Kidney glomerular epithelial cell (primary cell): ENCODE data around the gene LINC00237.

Experiments
- DNase-seq: peaks from one replicate; lab custom pipeline; 2025; lab: John Stamatoyannopoulos, UW

The LINC00237 gene

DNA sequence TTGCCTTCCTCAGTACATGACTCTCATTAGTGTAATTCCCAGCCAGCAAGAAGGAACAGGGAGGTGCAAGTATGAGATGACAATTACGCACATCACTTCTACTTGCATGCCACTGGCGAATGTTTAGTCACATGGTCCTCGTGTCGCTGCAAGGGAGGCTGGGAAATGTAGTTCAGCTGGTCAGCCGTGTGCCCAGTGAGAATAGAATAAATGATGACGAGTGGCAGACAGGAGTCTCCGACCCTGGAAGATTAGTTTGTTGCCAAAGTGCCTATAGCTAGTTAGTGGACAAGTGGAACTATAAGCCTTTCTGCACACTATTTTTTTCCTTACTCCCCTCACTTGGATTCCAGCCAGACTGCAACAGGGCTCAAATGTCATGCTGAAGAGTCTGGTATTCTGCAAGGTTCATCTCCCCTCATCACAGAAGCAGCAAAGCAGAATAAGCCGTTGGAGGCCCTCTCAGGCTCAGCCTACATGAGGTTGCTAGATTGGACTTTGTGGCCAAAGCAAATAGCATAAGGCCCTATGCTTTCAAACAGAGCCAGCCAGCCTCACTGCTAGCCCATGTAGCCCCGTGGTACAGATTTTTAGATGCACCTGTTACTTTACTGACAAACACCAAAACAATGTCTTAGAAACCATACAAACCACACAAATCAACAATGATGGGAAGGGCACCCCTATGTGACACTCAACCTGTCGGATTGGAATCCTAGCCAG is 9.7 kb downstream of the LINC00237 start:
- no peak for DNase-seq

DNA sequence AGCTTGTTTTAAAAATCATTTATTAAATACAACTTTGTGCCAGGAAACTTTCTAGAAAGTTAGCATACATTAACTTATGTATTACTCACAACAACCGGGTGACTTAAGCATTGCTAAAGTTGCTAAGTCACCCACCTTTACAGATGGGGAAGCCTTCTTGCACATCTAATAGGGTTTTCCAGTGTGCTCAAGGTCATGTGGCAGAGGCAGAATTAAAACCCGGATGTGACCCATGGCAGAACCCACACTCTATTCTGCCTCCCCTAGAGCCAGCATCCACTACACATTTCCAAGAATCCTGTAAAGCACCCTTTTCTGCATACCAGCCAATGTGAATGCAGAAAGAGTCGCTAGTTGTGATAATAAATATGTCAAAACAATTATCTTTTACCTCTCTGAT is 13.4 kb downstream of the LINC00237 start:
- no peak for DNase-seq

DNA sequence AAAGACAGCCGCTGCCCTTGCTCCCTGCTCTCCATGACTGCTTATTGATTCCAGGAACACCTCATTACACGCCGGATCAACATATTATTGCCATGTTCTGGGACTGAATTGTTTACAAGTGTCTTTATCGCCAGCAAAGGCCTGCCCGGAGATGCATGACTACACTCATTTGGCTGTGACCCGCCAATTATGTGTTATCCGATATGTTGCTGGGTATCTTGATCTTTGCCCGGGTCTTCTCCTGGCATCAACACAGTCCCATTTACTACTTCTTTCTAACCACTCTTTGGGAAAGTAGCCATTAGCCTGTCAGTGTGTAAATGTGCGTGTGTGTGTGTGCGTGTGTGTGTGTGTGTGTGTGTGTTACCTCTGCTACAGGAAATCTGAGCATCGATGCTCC is 15.4 kb downstream of the LINC00237 start:
- no peak for DNase-seq

DNA sequence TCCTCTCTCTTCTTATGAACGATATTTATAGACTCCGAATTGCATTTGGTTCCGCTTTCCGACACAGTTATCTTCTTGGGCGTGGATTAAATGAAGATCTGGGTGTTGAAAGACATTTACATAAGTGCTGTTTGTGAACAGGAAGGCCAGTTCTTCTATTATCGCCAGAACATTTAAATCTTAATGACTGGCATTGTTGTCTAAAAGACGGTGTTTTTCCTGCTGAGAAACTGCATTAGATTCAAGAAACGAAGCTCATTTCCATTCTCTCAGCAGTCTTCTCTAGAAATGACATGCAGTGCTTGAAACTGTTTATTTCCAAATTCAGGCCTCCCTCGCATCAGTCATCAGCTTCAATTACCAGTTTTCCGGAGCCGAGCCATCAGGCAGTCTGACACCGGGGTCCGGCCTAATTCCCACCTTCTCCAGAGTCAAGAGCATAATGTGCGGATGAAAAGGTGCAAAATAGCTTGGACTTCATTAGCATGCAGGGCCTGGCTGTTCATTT is 16.0 kb downstream of the LINC00237 start:
- no peak for DNase-seq

DNA sequence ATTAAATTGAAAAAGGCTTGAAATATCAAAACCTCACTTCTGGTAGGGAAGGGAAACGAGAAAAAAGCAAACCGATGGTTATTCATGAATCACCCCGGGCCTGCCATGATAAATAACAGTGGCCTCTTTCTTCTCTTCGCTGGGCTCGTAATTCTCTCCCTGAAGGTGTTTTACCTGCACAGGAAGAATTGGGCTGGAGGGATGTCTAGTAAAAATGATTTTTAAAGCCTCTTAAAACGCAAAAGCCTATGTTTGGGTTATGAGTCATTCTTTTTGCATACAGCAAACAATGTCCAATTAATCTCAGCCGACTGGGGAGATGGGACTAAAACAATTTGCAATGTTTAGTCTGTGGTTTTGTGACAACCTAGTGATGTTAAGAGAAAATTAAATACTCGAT is 16.8 kb downstream of the LINC00237 start:
- no peak for DNase-seq

DNA sequence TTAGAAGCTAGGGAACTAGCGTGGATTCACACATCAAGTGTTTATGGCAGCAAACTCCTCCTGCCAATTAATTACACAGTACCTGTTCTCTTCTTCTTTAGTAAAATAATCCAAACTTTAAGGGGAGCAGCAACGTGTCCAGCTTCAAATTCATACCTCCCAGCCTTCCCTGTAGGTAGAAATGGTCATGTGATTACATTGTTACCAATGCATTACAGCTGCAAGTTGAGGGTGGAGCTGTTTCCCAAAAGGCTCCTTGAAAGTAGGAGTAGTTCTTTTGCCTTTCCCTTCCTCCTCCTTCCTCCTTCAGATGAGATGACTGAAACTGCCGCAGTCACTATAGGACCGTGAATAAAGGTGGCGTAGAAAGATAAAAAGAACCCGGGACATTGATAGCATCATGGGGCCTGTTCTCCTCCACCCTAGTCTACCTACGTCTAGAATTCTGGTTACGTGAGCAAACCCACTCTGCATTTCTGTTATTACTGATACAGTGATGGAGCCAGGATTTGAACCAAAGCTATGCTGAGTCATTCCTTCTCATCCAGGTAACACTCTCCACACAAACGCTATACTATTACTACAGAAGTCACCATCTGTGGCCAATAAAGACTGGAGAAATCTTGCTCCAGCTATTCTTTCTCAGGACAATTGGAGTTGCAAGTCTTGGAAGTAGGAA is 18.2 kb downstream of the LINC00237 start:
- DNase-seq: no peak

DNA sequence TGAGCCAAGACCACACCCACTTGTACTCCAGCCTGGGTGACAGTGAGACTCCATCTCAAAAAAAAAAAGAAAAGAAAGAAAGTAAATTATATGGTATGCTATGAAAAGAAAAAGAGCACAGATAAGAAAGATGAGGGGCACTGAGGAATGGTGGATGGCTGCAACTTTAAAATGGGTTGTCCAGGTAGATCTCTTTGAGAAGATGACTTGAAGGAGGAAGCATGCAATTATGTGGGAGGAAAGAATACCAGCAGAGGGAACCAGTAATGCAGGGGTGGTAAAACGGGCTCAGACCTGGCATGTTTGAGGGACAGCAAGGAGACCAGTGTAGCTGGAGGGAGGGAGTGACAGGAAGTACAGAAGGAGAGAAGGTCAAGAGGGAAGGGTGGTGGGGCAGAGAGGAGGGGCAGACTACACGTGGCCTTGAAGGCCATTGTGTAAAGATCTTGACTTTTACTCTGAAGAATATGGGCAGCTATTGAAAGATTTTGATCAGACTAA is 22.3 kb downstream of the LINC00237 start:
- no peak for DNase-seq

DNA sequence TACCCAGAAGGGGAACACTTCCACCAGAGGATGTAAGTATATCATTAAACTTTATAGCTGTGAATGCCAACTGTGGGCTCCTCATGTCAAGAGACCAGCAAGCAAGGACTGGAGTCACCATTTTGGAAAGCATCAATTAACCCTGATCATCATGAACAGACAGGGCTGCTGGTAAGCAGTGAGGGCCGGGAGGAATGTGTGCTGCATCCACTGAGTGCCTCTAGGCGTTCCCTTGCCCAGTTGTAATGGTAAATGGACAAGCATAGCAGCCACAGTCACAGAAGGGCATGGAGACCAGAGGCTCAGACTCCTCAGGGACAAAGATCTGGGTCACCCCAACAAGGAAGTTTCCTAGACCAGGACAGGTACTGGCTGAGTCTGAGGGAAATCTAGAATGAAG is 23.6 kb downstream of the LINC00237 start:
- no peak for DNase-seq

DNA sequence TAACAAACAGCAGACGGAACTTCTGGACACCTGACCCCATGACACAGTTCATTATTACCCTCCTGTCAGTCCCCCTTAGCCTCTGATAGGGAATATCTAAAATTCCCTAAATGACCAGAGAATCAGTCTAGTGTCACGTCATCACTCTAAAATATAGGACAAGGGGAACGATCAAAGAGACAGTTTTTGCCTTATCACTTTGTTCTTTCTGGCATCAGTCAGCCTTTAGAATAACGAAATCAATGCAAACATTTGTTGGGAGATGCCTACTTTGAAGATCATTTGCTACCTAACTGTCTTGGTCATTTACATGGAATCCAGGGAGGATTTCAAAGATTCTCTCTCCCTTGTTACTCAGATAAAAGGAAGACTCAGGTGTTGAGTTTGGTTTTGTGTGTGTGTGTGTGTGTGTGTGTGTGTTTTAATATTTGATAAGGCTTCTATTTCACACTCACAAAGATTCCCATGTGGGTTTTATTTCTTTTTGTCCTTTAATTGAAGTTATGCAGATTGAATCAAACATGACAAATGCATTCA is 28.3 kb downstream of the LINC00237 start:
- DNase-seq: no peak

DNA sequence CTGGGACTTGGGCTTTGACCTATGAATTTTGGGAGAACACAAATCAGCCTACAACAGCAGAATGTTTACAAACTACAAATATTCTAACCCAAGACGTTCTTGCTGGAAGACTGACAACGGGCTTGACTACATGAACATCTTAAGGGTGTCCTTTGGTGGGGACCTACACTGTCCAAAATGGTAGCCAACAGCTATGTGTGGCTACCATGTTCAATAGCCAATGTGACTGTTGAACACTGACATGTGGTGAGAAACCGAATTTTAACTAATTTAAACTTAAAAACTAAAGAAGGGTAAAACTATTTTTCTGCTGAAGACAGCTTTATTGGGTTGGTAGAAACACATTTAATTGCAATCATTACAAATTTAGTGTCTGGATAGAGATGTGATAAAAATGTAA is 30.1 kb downstream of the LINC00237 start:
- DNase-seq: no peak

DNA sequence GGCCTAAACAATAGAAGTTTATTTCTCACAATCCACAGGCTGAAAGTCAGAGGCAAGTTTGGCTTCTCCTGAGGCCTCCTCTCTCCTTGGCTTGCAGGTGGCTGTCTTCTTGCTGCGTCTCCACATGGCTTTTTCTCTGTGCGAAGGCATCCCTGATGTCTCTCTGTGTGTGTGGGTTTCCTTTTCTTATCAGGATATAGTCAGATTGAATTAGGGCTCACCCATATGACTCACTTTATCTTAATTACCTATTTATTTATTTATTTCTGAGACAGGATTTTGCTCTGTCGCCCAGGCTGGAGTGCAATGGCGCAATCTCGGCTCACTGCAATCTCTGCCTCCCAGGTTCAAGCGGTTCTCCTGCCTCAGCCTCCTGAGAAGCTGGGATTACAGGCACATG is 30.7 kb downstream of the LINC00237 start:
- DNase-seq: no peak

DNA sequence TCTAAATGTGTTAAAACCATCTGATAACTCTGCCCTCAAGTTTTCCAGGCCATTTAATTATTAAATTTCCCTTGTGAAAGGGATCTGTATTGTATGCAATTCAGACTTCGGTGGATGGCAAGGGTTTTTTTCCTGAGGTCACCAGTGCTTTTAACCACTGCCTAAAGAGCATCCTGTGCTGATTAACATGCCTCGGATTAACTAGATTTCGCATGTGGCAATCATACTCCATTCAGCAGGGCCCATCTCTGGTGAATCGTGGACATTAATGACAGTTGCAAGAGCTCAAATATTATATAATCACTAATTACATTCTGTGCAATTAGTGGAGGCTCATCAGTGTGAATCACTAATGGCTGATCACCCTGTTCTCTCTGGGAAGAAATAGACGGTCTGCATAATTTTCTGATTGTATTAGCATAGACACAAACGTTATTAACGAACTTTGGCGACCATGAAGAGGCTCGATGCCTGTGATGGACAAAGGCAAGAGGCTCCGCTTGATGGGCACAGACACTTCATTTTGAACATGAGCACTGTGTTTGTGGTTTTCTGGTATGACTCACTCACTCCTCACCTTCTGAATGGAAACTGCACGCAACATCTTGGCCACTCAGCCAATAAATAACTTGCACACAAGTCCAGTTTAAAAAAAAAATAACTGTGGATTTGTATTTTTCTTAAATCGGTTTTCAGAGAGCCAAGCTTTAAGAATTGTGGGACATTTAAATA is 31.4 kb downstream of the LINC00237 start:
- DNase-seq: no peak

DNA sequence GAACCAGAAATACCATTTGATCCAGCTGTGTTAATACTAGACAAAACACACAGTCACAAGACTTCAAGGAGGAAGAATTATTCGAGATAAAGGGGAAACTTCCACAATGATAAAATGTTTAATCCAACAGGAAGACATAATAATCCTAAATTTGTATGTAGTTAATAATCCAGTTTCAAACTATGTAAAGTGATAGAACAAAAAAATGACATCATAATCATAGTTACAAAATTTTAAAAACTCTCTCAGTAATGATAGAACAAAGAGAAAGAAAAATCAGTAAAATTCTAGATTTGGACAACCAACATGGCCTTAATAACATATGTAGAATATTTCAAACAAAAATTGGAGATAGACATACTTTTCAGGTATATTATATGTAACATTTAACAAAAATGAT is 38.9 kb downstream of the LINC00237 start:
- no peak for DNase-seq

DNA sequence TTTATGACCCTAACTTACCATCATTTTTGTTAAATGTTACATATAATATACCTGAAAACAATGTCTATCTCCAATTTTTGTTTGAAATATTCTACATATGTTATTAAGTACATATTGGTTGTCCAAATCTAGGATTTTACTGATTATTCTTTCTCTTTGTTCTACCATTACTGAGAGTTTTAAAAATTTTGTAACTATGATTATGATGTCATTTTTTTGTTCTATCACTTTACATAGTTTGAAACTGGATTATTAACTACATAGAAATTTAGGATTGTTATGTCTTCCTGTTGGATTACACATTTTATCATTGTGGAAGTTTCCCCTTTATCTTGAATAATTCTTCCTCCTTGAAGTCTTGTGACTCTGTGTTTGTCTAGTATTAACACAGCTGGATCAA is 41.2 kb downstream of the LINC00237 start:
- DNase-seq: no peak

DNA sequence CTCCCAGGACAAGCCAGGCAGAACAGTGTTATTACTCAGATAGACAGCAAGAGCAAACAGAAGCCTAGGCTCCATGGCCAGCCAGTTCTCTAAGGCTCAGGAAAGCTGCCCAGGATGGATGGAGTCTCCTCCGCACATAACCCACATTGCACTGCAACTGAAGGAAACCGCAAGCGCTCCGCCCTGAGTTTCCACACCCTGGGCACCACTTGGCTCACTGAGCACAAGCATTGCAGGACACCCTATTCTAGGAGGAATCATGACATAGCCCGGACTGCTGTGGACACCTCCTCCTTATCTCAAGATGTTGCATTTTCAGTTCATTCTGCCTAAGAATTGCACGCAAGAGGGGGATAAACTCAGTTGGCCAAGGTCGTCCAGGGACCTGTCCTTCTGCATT is 42.9 kb downstream of the LINC00237 start:
- DNase-seq: no peak

DNA sequence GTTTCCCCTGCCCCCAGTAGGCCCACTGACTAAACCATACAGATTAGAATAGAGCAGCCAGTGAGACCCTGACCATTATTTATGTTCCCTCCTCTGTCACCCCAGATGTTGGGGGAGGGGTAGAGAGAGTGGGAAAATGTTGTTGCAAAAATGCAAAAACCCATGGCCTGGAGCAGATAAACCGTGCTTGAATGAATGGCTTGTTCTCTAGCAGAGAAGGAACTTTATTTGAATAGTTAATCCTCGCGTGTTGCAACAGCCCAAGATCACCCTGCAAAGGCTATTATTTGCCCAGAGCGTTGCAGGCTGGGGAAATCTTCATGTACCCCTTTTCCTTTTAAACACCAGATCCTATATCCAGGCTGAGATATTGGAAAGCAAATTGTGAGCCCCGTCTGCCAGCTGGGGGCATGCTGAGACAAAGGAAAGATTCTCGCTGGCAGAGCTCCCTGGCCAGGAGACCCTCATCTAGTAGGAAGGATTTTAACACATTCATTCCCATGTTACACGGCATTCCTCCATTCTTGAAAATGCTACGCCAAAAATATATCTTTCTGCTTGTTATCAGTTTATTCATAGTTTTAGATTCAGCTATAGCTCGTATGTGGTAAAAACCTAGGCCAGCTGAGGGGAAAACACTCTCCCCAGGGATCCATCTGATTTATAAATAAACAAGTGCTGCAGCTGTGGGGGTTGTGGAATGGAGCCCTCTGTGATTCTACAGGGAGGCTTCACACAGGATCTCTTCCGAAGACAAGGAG is 53.0 kb downstream of the LINC00237 start:
- DNase-seq: no peak

DNA sequence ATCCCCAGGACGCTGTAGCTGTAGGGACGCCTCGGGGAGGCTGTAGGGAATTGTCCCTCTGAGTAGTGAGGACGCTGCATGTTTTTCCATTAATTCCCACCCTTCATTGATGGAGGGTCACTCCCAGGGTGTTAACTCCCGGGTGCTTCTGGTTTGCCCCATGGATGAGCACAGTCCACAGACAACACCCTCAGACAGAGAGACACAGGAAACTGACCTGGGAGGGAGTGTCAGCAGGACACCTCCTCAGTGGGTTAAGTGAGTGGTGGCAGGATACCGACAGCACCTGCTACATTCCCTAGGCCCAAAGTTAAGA is 53.5 kb downstream of the LINC00237 start:
- DNase-seq: no peak

DNA sequence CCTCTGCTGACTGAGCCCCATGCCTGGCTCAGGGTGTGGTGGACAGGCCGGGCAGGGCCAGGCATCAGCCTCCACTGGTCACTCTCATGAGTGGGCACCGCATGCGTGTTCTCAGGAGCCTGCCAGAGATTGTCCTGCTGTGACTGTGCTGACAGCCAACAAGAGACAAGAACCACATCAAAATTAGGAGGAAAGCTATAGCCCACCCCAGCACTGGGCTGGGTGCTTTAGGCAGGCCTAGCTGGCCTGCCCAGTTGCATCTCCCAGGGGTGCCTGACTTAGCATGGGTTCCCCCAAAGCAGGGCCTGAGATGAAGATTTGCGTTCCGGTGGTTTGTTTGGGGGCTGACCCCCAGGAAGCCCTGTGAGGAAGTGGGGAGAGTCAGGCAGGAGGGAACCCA is 53.9 kb downstream of the LINC00237 start:
- no peak for DNase-seq

DNA sequence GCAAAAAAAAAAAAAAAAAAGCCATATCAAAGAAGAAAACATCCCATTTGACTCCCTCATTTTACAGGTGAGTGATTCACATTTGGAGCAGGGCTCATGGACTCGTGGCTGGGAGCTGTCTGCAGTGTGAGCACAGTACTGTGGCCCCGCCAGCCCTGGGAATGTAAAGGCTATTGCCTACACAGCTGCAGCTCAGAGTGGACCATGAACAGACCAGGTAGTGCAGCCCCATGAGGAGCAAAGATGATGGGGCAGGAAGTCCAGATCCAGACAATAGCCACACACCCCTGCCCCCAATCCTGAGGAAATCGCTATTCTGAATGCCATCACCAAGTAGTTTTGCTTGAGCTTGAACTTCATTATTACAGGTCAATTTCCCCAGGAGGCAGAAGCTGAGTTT is 55.4 kb downstream of the LINC00237 start:
- no peak for DNase-seq

DNA sequence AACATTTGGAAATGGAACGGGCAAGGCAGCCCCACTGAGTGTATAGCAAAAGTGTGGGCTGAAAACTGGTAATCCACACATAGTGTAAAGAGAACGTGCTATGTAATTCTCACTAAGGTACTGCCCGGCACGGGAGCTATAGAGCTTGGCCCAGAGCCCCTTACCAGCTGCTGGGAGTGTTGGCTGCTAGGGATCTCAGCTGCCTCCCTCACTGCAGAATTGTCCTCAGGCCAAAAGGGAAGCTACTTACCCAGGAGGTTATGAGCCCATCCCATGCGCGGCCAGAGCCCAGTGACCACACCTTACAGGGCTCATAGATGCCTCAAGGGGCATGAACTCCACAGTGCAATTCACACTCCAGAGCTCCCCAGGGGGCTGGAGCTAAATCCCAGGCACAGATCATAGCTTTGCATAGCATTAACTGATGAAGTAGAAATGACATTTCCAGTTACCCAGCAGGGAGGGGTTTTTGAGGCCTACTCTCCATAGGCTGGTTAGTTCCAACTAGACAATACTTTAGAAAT is 56.8 kb downstream of the LINC00237 start:
- no peak for DNase-seq

DNA sequence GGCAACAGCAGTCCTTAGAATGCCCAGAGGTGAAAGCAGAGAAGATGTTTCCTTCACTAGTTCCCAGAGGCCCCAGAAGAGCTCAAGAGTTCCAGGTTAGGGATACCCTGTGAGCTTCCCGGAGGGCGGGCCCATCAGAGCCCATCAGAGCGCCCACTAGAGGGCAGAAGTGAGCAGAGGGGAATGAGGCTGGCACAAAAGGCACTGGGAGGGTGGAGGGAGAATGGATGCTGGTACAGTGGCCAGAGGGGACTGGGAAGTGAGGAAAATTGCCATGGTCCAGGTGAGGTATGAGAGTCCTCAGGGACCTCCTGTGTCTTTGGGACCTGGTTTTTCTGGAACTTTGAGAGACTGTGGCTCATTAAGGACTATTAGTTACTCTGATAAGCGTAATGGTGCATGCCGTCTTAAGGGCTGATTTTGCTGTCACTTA is 57.3 kb downstream of the LINC00237 start:
- no peak for DNase-seq

DNA sequence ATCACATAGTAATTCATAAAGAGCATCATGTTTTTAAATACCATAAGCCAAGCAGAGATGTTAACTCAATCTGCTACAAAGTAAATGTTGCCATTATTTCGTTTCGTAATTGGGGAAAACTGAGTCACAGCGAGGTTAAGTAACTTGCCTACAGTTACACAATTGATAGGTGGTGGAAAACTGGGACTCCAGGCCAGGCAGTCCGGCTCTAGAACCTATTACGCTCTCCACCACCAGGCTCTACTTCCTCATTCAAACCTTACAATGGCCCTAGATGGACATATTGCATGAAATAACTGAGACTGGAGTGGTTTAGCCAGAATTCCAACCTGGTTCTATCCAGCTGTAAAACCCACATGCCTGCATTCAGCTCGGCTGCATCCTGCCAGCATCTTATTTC is 58.2 kb downstream of the LINC00237 start:
- no peak for DNase-seq
